Measurements from ENCODE around the gene PCDH9.

- TF ChIP-seq NFIC (IDR thresholded peaks at IDR 0.05; ENCODE audit: low read length) (no peak), ATF3 (CRISPR knock-in tag; IDR thresholded peaks at IDR 0.05) (no peak), SSRP1 (CRISPR knock-in tag; IDR thresholded peaks at IDR 0.05) (no peak), ZBTB34 (CRISPR knock-in tag; IDR thresholded peaks at IDR 0.05) (no peak), ZNF12 (CRISPR knock-in tag; IDR thresholded peaks at IDR 0.05) (no peak), MTA1 (CRISPR knock-in tag; IDR thresholded peaks at IDR 0.05; ENCODE audit: borderline replicate concordance) (no peak), ZNF280B (CRISPR knock-in tag; IDR thresholded peaks at IDR 0.05; ENCODE audit: borderline replicate concordance) (no peak), CTCF (CRISPR knock-in tag; IDR thresholded peaks at IDR 0.05) (no peak), ZNF660 (CRISPR knock-in tag; IDR thresholded peaks at IDR 0.05; ENCODE audit: borderline replicate concordance, low read depth) (no peak), NCOA2 (CRISPR knock-in tag; IDR thresholded peaks at IDR 0.05) (no peak), ZFX (CRISPR knock-in tag; IDR thresholded peaks at IDR 0.05; ENCODE audit: low read depth) (no peak), SUZ12 (IDR thresholded peaks at IDR 0.05; ENCODE audit: low read depth, low read length) (no peak)
Observed at GRCh38 chr13:66344805-66345517, 885.2 kb downstream of the PCDH9 start.
